GM18907 (cell line): ENCODE data around the gene TMEM117.
"Not testable (repeated sequence)": the region's sequence is repeated elsewhere in the genome, so short reads cannot be mapped to it uniquely, and the experiment has no call there.

ENCODE experiments used
- ATAC-seq: cut with Tn5 transposase; IDR thresholded peaks from one replicate; pipeline ENCODE4 v1.9.1; 2021; ENCODE audit warnings: mild to moderate bottlenecking, moderate library complexity; ENCODE audit not compliant: unreplicated experiment

Gene TMEM117

GRCh38 chr12:44184499-44185206 lies 348.8 kb downstream of the TMEM117 start:
- peak; percentile 86 for ATAC-seq

- peak; percentile 99 for ATAC-seq
Measured at GRCh38 chr12:44193281-44193680, 357.4 kb downstream of the TMEM117 start.

DNA sequence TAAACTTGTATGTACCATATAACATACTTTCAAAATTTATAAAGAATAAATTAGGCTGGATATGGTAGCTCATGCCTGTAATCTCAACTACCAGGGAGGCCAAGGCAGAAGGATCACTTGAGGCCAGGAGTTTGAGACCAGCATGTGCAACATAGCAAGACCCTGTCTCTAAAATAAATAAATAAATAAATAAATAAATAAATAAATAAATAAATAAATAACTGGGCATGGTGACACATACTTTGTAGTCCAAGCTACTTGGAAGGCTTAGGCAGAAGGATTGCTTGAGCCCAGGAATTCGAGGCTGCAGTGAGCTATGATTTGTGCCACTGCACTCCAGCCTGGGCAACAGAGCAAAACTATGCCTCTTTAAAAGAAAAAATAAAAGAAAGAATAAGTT lies 359.8 kb downstream of the TMEM117 start:
- ATAC-seq: not testable (repeated sequence)

DNA sequence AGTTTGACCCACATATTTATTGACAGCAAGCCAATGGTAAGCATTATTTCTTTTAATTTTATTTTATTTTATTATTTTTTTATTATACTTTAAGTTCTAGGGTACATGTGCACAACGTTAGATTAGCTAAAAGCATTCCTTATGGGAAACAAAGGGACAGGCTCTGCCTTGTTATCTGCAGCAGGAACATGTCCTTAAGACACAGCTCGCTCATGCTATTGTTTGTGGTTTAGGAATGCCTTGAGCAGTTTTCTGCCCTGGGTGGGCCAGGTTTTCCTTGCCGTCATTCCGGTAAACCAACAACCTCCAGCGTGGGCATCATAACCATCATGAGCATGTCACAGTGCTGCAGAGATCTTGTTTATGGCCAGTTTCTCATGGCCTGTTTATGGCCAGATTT lies 370.2 kb downstream of the TMEM117 start:
- ATAC-seq: no peak

DNA sequence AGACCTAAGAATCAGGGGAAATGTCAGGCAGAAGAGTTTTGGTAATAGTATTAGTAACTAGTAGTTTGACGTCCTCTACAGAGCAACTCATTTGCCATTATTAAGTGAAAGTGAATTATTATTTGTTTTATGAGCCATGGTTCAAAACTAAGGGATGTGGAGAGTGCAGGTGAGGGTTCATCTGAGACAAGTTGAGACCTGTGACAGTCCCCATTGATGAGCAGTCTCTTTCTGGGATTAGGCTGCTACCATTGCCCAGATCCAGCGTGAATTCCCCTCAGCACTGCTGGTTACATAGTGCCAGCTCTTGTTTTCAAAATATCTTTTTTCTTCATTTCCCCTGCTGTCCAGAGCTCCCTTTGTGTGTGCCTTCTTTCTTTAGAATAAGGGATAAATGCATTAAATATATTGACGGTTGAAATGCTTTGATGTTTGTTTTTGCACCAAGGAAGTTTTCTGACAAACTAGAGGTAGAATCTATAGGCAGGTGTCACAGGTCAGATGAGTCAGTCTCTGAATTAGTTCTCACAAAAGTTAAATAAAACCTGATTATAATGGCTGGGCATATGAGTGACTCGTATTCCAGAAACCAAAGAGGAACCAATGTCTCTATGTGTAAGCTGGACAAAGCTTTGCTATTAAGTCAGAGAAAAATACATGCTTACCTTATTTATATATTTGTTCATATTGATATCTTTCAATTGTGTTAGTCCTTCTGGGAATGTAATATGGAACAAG lies 381.4 kb downstream of the TMEM117 start:
- no peak for ATAC-seq

- no peak for ATAC-seq
Measured at GRCh38 chr12:44223736-44224135, 387.9 kb downstream of the TMEM117 start.

DNA sequence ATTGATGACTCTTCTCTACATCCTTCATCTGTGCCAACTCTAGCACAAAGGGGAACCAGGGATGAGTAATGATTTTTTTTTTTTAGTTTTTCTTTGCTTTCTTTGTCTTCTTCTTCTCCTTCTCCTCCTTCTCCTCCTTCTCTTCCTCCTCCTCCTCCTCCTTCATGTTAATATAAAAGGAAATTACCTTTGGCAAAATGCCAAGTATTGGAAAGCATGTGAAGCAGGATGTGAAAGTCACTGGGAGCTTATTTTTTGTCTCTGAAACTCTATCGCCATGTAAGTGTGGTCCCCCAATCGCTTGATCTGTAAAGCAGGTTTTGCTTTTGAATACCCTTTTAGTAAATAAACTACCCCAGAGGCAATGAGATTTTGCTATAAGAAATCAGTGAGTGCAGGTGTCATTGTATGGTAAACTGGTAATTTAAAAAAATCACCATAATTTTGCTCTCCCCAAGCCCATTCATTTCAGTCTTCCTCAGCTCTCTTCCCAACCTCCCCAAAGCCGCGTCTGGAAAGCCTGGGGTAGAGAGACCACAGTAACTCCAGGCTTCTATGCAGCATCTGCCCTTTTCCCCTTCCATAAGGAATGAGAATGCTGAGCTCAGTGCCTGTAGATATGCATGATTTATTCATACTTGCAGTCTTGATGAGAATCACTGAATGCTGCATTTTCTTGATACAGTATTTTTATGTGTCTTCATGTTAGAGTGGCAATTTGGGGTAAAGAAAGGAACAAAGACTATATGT lies 388.7 kb downstream of the TMEM117 start:
- no peak for ATAC-seq

DNA sequence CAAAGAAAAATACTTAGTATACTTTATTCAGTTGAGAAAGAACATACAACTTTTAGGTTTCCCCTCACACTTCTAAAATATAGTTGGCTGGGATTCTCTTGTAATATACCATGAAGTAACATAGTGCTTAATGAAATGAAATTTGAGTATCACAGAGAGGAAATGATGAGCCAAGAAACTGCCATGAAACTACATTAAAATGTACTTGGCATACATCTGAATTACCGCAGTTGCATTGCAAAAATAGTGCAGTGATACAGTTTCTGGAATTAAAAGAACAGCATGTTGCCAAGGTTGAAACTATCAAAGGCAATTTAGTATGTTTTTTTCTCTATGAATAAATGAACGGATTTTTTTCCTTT lies 389.2 kb downstream of the TMEM117 start:
- ATAC-seq: no peak

DNA sequence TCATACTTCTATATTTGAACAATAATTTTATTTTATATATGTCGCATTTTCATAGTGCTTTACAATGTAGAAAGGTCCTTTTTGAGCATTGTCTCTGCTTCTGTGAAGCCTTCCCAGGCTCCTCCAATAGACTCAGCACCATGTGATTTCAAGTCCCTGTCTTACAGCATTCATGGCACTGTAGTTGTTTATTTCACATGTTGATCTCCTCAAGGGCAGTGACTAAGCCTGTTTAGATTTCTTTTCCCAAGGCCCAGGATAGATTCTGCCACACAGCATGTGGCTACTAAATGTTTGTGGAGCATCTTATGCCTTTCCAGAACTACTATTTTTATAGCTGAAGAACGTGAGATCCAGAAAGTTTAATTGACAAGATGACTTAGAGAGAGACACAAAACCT lies 391.7 kb downstream of the TMEM117 start:
- ATAC-seq: no peak

DNA sequence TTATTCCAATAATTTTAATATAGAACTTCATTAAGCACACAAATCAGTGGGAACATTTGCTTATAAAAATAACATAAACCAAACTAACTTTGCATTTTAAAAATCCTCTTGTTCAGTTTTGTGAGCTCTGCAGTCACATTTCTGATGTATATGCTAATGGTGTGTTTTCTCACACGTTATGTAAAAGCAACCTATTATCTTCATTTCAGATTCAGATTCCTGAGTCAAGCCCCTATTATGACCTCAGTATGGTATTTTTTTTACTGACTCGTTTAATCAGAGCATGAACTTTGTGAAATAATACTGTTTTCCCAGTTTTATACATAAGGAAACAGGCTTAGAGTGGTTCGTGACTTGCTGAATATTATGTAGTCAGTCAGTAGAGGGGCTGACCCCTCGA lies 394.0 kb downstream of the TMEM117 start:
- ATAC-seq: no peak

DNA sequence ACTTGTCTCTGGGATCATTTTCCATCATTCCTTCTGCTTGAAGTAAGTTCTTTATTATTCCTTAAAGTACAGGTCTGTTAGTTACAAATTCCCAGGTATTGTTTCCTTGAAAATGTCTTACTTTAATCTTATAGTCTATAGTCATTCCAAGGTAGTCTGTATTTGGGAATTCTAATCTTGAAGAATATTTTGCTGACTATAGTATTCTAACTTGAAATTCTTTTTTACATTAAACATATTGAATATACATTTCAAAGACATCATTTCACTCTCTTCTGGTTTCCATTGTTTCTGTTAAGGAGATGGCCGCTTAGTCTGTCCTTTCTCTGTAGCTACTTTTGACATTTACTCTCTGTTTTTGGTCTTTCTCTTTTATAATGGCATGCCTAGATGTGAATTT lies 399.8 kb downstream of the TMEM117 start:
- no peak for ATAC-seq

- no peak for ATAC-seq
Measured at GRCh38 chr12:44240186-44240585, 404.3 kb downstream of the TMEM117 start.

GRCh38 chr12:44245932-44246331 lies 410.1 kb downstream of the TMEM117 start:
- no peak for ATAC-seq

GRCh38 chr12:44246482-44247105 lies 410.7 kb downstream of the TMEM117 start:
- ATAC-seq: no peak

DNA sequence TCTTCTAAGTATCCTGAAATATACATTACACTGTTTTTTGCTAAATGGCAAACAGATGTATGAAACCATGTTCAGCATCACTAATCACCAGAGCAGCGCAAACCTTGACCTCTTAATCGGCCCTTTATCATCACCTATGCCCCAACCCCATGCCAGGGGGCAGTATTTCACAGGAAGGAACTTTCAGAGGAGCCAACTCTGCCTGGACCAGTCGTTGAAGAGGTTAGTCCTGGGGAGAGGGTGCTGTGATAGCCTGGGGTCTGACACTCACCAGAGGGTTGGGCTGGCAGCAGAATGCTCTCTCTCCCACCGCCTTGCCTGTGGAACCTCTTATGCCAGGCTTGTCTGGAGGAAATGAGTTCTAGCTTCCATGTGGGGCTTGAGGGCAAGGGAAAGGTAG lies 411.7 kb downstream of the TMEM117 start:
- no peak for ATAC-seq

DNA sequence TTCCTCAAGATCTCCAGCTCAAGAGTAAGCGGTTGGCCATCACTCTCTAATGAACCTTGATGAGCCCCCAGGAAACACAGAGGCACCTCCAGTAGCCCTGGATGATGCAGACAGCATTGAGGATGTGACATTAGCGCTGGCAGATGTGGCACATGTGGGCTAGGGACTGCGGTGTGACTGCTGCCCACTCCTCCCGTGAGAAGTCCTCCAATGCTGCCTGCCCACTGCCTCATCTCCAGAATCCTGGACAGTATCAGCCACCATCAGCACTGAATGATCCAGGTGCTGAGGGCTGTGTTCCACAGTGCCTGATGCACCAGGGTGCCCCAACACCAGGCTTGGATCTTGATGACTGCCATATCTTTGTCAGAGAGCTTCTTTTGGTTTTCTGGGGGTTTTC lies 412.6 kb downstream of the TMEM117 start:
- no peak for ATAC-seq

DNA sequence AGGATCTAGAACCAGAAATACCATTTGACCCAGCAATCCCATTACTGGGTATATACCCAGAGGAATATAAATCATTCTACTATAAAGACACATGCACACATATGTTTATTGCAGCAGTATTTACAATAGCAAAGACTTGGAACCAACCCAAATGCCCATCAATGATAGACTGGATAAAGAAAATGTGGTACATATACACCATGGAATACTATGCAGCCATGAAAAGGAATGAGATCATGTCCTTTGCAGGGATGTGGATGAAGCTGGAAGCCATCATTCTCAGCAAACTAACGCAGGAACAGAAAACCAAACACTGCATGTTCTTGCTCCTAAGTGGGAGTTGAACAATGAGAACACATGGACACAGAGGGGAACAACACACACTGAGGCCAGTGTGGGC lies 414.6 kb downstream of the TMEM117 start:
- ATAC-seq: not testable (repeated sequence)

DNA sequence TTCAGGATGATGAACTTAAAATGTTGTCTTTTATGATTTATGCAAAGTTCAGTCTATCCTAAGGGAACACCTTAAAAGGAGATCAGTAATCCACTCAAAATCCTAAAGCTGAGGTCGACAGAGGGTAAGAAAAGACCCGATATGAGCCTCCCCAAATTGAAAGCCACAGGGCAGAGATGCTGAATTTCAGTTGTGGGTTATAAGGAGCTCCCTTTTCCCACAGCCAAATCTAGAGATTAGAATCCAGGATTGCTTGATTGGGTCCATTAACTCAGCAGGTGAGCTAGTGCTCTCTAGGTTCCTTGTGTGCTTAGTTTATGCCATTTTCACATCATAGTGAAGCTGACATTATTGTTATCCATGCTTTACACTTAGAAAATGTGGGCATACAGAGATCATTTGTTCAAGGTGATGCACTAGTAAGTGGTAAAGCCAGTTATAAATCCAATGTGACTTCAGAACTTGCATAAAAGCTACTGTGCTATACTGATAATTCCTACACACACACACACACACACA lies 417.5 kb downstream of the TMEM117 start:
- ATAC-seq: no peak

GRCh38 chr12:44258246-44258645 lies 422.4 kb downstream of the TMEM117 start:
- ATAC-seq: no peak

- ATAC-seq: no peak
Measured at GRCh38 chr12:44259890-44260289, 424.0 kb downstream of the TMEM117 start.

- no peak for ATAC-seq
Measured at GRCh38 chr12:44260581-44260980, 424.7 kb downstream of the TMEM117 start.
